Measurements from ENCODE around the gene ENTPD6. TPM values are rescaled to one million over a fixed set of nuclear protein-coding genes. Genes with fewer than 3 reads are reported as not detected.
A peak's percentile ranks its signal among the peaks of the same experiment; 100 is the strongest.

Gene ENTPD6
- total RNA-seq, 2 donors from 2014 or later = 77.1 to 93.6 TPM

DNA sequence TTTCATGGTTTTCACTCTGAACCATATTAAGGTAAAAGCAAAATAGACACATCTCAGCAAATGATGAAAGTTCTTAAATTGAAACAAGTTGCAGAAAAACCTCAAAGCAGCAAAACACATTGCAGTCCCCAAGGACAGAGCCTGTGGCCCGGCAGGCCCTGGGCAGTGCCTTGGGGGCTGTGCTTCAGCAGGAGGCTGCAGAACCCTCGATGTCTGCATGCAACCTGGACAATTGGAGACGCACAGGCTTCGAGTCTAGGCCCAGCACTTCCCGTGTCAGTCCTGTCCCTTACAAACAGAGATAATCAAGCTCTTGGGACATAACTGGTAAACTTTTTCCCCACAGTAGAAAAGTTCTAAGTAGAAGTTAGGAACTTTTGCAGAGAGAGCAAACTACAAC, 61.6 kb downstream of the ENTPD6 start:
- WGBS, 2 experiments (ENCODE audit: insufficient coverage in 1 of 2, insufficient read length in 1 of 2) = 91 to 94% methylated on average over 5 of the region's 5 CpGs
- DNase-seq = peak; percentile 30
- no peak overlapping the region for H3K4me3 Mint-ChIP-seq
- no peaks in the 10 kb centered on the region for H3K27me3 Mint-ChIP-seq (ENCODE audit: insufficient read depth)
- Histone ChIP-seq H3K27me3 (ENCODE audit: control insufficient read depth, insufficient read depth, low read length, poor library complexity, severe bottlenecking) (no peaks in the 10 kb centered on the region), H3K4me3 (ENCODE audit: low read length) (no peak overlapping the region), H3K27ac (ENCODE audit: low read depth, low read length) (no peak overlapping the region), H3K9me3 (ENCODE audit: control insufficient read depth, low read length) (peaks cover 19% of the 10 kb centered on the region), H3K36me3 (ENCODE audit: control insufficient read depth, insufficient read depth, low read length) (peaks cover 53% of the 10 kb centered on the region), H3K4me1 (ENCODE audit: control insufficient read depth, insufficient read depth, low read length) (peaks cover 2% of the 10 kb centered on the region), H3K9ac (ENCODE audit: extremely low read depth, low read length, poor library complexity, severe bottlenecking) (no peak overlapping the region)
- TF ChIP-seq, protein P1, sequence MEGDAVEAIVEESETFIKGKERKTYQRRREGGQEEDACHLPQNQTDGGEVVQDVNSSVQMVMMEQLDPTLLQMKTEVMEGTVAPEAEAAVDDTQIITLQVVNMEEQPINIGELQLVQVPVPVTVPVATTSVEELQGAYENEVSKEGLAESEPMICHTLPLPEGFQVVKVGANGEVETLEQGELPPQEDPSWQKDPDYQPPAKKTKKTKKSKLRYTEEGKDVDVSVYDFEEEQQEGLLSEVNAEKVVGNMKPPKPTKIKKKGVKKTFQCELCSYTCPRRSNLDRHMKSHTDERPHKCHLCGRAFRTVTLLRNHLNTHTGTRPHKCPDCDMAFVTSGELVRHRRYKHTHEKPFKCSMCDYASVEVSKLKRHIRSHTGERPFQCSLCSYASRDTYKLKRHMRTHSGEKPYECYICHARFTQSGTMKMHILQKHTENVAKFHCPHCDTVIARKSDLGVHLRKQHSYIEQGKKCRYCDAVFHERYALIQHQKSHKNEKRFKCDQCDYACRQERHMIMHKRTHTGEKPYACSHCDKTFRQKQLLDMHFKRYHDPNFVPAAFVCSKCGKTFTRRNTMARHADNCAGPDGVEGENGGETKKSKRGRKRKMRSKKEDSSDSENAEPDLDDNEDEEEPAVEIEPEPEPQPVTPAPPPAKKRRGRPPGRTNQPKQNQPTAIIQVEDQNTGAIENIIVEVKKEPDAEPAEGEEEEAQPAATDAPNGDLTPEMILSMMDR (conservative IDR thresholded peaks at IDR 0.05) = no peak
- peaks cover 26% of the 10 kb centered on the region for H3K4me1 Mint-ChIP-seq
- peaks cover 14% of the 10 kb centered on the region for H3K9me3 Mint-ChIP-seq
- no peak overlapping the region for H3K27ac Mint-ChIP-seq
- peaks cover 46% of the 10 kb centered on the region for H3K36me3 Mint-ChIP-seq (ENCODE audit: low read depth)

DNA sequence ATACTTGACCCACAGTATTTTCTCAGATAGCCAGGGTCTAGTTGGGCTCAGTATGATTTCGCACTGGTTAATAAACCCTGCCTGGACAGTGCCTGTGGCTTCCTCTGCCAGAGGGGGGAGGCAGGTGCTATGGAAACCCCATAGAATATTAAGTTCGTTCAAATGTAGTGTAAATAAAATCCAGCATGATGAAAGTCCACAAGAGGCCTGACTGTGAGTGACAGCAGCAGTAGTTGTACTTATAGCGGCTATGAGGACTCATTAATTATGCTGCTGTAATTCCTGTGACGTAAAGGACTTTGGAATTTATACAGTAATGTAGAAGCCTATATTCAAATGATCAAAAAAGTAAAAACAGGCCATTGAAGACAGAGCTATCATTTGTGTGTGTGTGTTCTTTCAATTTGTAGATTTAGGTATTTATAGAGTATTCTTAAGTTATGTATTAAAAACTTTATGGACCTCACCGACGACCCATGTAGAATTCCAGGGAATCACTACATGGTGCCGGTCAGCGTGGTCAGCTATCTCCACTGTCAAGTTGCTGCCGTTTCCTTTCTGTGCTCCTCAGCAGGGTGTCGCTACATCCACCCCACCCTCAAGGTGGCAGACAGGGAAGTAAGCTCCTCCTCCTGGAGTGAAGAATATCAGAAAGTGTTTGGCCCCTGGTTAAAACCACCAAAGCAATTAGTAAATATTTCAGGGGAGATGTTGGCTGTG, 62.4 kb downstream of the ENTPD6 start:
- no peak overlapping the region for H3K27ac Mint-ChIP-seq
- no peaks in the 10 kb centered on the region for H3K27me3 ChIP-seq (ENCODE audit: control insufficient read depth, insufficient read depth, low read length, poor library complexity, severe bottlenecking)
- peaks cover 14% of the 10 kb centered on the region for H3K9me3 Mint-ChIP-seq
- H3K4me1 Mint-ChIP-seq = peaks cover 19% of the 10 kb centered on the region
- WGBS, 2 experiments (ENCODE audit: insufficient coverage in 1 of 2, insufficient read length in 1 of 2) = 92 to 97% methylated on average over 9 to 10 of the region's 10 CpGs
- no peak overlapping the region for H3K9ac ChIP-seq (ENCODE audit: extremely low read depth, low read length, poor library complexity, severe bottlenecking)
- H3K36me3 Mint-ChIP-seq (ENCODE audit: low read depth) = peaks cover 48% of the 10 kb centered on the region
- peaks cover 52% of the 10 kb centered on the region for H3K36me3 ChIP-seq (ENCODE audit: control insufficient read depth, insufficient read depth, low read length)
- peaks cover 2% of the 10 kb centered on the region for H3K4me1 ChIP-seq (ENCODE audit: control insufficient read depth, insufficient read depth, low read length)
- no peak overlapping the region for H3K4me3 Mint-ChIP-seq
- TF ChIP-seq, protein P1 (conservative IDR thresholded peaks at IDR 0.05) = no peak
- no peak overlapping the region for H3K27ac ChIP-seq (ENCODE audit: low read depth, low read length)
- DNase-seq = peak; percentile 52
- H3K4me3 ChIP-seq (ENCODE audit: low read length) = no peak overlapping the region
- H3K27me3 Mint-ChIP-seq (ENCODE audit: insufficient read depth) = no peaks in the 10 kb centered on the region
- H3K9me3 ChIP-seq (ENCODE audit: control insufficient read depth, low read length) = peaks cover 19% of the 10 kb centered on the region

DNA sequence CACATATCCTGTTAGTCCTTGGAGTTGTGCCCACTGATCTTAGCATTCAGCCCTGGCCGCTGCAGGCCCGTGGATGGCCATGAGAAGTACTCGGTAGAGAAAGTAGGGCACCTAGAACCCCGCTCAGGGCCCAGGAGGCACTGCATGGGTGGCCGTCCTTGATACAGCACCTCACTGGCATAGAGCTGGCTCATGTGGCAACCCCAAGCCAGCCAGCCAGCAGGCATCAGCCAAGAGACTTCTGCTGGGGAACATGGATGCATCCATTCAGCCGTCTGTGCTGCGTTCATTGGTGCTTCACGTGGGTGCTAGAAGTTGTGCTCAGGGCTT, 62.9 kb downstream of the ENTPD6 start:
- H3K9me3 Mint-ChIP-seq = peaks cover 14% of the 10 kb centered on the region
- peaks cover 17% of the 10 kb centered on the region for H3K4me1 Mint-ChIP-seq
- Histone ChIP-seq H3K4me1 (ENCODE audit: control insufficient read depth, insufficient read depth, low read length) (peaks cover 2% of the 10 kb centered on the region), H3K36me3 (ENCODE audit: control insufficient read depth, insufficient read depth, low read length) (peaks cover 48% of the 10 kb centered on the region), H3K27me3 (ENCODE audit: control insufficient read depth, insufficient read depth, low read length, poor library complexity, severe bottlenecking) (no peaks in the 10 kb centered on the region), H3K4me3 (ENCODE audit: low read length) (no peak overlapping the region), H3K9ac (ENCODE audit: extremely low read depth, low read length, poor library complexity, severe bottlenecking) (no peak overlapping the region), H3K9me3 (ENCODE audit: control insufficient read depth, low read length) (peaks cover 19% of the 10 kb centered on the region), H3K27ac (ENCODE audit: low read depth, low read length) (no peak overlapping the region)
- H3K36me3 Mint-ChIP-seq (ENCODE audit: low read depth) = peaks cover 46% of the 10 kb centered on the region
- no peaks in the 10 kb centered on the region for H3K27me3 Mint-ChIP-seq (ENCODE audit: insufficient read depth)
- TF ChIP-seq, protein P1 (conservative IDR thresholded peaks at IDR 0.05) = no peak
- H3K27ac Mint-ChIP-seq = no peak overlapping the region
- WGBS, 2 experiments (ENCODE audit: insufficient coverage in 1 of 2, insufficient read length in 1 of 2) = 86 to 88% methylated on average over 7 to 8 of the region's 8 CpGs
- DNase-seq = no peak
- H3K4me3 Mint-ChIP-seq = no peak overlapping the region

Measured in endodermal cell (in vitro differentiated cells).